Stimulated activated CD8-positive, alpha-beta memory T cell treated with anti-CD3 and anti-CD28 coated beads, Interleukin-7, amount 100 ng/mL, for 48 hours (primary cell): ENCODE results near the gene PRR15.
"Not testable (repeated sequence)": the region's sequence is repeated elsewhere in the genome, so short reads cannot be mapped to it uniquely, and the experiment has no call there.

Source experiments
- DNase-seq, 2 donors: peaks; one replicate each; pipeline ENCODE4 v3.0.0-alpha.2; 2020; ENCODE audit warnings: low read depth in 1 of 2; ENCODE audit errors: extremely low read depth in 1 of 2

PRR15 gene, protein sequence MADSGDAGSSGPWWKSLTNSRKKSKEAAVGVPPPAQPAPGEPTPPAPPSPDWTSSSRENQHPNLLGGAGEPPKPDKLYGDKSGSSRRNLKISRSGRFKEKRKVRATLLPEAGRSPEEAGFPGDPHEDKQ

DNA sequence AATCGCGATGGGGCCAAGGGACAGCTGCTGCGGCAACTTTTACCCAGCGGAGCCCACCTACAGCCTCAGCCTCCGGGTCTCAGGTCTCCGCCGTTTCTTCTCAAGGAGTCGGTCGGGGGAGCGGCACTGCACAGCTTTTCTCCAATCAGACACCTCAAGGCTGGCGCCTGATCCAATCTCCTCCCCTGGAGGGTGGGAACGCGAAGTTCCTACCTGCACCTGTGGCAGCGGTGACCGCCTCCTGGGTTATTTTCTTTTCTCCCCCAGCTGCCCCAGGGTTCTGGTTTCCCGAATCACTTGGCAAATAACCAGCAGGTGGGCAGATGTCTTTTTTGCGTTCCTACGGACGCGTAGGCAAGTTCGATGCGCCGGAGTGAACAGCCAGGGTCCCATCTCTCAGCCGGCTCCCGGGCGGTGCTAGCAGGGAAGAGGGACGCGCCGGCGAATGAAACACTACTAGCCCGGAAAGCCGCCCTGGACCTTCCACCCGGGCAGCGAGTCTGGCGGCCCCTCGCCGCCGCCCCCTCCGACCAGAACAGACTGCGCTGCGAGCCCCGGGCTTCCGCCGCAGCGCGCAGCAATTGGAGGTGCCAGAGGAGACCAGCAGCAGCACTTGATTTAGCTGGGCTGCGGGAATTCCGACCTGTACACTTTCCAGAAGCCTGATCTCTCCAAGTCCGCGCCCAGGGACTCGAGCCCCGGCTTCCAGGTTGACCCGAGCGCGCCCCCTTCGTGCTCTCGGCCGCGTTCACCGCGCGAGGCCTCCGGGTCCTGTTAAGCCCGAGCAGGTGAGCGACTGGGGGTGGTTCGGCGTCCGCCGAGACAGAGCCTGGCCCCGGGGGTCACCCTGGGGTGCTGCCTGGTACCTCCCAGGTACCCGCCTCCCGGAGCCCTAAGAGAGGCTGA is at the start of gene PRR15:
Gene PRR15 (plus strand): TSS at position 246 of the 906 bp plus-strand sequence. CDS start 2,495 bp downstream, outside the sequence.
- no peak for DNase-seq

DNA sequence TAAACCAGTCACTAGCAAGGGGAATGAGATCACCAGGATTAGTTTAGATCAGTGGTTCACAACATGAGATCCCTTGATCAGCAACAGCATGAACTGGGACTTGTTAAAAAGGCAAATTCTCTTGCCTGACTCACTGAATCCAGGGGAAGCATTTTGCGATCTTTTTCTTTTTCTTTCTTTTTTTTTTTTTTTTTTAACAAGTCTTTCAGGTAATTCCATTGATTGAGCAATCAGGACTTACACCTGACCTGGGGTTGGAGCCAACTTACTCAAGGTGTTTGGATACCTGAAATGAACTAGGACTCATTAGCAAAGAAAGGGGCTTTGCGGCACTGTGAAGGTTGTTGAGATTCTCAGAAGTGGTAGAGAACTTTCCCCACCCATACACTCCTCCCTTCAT is 47.1 kb upstream of the PRR15 start:
- DNase-seq: no peak

DNA sequence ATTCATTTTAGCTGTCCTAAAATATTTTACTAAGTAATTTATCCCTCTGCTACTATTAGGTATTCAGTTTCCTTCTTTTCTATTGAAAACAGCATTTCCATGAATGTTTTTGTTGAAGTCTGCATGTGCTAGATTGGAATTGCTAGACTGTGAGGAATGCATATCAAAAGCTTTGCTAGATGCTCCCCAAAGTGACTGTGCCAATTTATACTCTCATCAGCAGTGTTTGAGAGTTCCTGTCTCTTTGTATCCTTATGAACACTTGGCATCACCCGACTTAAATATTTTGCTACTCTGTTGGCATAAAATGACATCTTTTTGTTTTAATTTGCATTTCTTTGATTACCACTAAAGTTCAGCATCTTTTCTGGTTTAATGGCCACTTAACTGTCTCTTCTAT is 45.0 kb upstream of the PRR15 start:
- no peak for DNase-seq

DNA sequence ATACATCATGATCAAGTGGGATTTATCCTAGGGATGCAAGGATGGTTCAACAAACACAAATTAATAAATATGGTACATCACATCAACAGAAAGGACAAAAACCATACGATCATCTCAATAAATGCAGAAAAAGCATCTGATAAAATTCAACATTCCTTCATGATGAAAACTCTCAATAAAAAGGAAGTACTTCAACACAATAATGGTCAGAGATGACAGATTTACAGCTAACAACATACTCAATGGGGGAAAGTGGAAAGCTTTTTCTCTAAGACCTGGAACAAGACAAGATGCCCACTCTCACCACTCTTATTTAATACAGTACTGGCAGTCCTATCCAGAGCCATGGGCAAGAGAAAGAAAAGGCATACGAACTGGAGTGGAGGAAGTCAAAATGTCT is 39.9 kb upstream of the PRR15 start:
- DNase-seq: no peak

DNA sequence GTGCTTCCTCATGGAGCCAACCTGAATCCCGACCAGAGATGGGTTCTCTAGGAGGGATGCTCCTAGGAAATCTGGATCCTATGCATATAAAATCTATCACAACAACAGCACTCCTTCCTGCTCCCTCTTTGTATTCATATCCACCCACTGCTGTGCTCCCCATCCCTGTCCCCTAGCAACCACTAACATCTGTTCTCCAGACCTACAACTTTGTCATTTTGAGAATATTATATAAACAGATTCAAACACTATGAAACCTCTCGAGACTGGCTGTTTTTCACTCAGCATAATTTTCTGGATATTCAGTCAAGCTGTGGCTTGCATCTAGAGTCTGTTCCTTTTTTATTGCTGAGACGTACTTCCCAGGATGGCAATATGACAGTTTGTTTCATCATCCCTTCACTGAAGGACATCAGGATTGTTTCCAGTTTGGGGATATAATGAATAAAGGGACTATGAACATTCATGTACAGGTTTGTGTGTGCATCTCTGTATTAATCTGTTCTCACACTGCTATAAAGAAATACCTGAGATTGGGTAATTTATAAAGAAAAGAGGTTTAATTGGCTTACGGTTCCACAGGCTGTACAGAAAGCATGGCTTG is 36.0 kb upstream of the PRR15 start:
- DNase-seq: no peak

DNA sequence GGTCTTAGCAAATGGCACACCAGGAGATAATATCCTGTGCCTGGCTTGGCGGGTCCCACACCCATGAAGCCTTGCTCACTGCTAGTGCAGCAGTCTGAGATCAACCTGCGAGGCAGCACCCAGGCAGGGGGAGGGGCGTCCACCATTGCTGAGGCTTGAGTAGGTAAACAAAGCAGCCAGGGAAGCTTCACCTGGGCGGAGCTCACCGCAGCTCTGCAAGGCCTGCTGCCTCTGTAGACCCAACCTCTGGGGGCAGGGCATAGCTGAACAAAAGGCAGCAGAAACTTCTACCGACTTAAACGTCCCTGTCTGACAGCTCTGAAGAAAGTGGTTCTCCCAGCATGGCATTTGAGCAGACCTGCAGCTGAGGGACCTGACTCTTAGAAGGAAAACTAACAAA is 35.1 kb upstream of the PRR15 start:
- not testable (repeated sequence) for DNase-seq

DNA sequence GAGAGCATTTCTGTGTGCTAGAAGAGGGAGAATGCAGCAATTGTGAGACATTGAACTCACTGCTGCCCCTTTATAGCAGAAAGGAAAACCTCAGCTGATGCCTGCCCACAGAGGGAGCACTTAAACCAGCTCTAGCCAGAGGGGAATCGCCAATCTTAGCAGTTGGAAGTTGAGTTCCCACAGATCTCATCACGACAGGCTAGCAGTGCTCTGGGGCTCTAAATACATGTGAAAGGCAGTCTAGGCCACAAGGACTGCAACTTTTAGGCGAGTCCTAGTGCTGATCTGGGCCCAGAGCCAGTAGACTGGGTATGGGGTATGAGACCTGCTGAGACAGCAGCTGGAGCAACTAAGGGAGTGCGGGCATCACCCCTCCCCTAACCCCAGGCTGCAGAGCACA is 25.2 kb upstream of the PRR15 start:
- no peak for DNase-seq

DNA sequence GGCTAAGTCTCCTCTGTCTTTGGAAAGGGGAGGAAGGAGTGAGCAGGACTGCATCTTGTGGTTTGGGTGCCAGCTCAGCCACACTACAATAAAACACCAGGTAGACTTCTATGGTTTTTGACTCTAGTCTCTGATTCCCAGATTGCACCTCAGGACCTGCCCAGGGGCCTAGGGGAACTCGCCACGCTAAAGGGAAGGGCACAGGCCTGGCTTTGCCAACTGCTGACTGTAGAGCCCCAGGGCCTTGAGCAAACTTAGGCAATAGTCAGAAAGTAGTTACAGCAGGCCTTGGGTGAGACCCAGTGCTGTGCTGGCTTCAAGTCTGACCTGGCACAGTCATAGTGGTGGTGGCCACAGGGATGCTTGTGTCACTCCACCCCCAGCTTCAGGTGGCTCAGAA is 24.2 kb upstream of the PRR15 start:
- DNase-seq: no peak

DNA sequence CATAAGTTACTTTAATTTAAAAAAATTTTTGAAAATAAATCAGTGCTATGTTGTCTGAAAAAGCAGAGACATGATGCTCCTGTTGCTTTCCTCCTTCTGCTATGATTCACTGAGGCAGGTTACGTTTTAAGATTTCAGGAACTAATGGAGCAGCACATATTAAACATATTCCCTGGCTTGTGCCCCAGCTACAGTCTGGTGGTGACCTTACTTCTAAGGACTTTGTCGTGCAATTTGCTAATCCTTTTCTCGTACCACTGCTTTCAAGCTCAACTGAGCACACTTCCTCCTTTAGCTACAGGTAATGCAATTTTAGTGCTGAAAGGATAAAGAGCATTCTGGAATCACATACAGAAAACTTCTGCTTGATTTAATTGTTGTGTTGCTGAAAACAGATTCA is 16.2 kb upstream of the PRR15 start:
- DNase-seq: no peak

DNA sequence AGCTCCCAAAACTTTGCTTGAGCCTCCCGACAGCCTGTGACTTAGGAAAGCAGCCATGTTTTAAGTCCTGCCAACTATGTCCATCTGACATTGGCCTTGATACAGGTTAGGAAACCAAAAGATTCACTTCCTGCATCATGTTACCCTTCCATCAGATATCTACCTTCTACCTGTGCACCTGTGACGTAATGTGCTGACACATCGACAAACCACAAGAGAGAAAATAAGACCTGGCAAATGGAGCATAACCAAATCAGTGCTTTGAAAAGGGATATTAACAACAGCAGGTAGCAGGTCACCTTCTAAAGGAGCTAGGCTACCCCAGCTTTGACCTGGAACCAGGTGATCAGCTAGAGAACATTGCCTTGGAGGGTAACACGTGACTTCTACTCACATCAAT is 14.8 kb upstream of the PRR15 start:
- DNase-seq: no peak

DNA sequence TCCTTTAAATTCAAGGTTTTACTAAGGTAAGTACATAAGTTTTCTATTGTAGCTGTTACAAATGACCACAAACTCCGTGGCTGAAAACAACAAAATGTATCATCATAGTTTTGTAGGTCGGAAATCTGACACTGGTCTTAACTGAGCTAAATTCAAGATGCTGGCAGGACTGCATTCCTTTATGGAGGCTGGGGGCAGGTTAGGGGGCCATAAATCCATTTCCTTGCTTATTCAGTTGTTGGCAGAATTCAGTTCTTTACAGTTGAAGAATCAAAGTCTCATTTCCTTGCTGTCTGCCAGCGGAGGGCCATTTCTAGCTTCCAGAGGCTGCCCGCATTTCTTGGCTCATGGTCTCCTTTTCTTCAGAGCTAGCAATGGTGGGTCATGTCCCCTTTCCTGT is 11.2 kb upstream of the PRR15 start:
- DNase-seq: no peak

DNA sequence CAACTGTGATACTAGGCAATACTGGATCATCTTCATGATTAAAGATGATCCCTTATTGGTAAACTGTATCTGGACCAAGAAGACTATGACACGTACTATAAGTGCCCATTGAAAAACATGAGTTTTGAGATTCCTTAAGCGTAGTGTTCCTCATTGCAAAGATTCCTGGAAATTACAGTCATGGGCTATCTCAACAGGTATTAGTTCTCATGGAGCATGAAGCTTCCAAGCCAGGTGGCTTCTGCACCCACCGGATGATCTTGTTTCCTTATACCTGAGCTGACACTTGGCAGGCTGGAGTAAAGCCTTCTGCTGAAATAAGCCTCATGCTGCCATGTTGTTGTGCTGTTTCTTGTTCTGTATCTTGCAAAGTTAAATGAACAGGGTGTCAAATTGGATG is 8.6 kb upstream of the PRR15 start:
- DNase-seq: no peak

DNA sequence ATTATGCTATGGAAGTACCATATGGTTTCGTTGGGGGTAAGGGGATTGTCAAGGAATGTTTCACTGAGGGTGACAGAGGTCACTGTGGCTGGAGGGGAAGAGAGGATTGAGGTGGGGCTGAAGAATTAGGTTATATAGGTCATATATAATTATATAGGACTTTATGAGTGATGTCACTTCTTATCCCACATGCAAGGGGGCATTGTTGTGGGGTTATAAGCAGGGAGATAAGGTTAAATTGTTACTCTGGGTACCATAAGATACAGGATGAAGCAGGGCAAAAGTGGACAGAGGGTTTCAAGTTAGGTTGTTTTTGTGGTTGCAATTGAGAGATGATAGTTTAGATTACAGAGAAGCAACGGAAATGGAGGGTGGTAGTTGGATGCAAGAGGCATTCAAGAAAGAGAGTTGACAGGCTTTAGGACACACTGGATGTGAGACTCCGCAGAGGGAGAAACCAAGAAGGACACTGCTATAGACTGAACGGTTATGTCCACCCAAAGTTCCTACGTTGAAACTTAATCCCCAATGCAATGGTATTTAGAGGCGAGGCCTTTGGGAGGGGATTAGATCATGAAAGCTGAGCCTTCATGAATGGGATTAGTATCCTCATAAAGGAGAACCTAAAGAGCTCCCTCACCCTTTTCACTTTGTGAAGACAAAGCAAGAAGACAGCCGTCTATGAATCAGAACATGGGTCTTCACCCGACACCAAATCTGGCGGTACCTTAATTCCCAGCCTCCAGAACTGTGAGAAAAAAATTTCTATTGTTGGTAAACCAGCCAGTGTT is 7.0 kb upstream of the PRR15 start:
- DNase-seq: no peak

DNA sequence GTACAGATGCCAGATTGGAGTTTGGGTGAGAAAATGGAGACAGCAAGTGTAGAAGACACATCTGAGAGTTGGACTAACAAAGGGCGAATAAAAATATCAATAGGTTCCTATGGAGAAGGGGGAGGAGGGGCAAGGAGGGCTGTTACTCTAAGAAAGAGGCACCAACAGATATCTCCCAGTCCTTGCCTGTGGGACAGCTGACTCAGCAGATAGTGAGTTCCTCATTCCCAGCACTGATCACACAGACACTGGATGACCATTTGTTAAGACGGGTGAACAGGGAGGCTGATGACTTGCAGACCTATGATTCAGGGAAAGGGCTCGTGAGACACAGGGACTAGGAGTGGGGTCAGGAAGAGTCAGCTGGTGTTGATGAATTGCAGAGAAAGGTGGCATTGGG is 5.7 kb upstream of the PRR15 start:
- no peak for DNase-seq

DNA sequence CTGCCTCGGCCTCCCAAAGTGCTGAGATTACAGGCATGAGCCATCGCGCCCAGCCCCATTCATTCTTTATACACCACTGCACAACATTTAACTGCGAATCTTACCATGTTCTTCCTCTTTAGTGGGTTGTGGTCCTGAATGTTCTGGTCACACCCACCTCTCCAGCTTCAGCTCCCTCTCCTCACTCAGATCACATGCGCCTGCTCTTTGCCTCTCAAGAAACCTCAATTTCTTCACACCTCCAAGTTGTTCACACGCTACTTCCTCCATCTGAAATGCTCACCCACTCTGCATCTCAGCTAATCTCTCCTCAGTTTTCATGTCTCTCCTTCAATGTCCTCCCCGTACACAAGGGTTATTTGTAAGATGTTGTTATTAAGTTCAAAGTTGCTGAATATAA is 2.4 kb upstream of the PRR15 start:
- DNase-seq: no peak

DNA sequence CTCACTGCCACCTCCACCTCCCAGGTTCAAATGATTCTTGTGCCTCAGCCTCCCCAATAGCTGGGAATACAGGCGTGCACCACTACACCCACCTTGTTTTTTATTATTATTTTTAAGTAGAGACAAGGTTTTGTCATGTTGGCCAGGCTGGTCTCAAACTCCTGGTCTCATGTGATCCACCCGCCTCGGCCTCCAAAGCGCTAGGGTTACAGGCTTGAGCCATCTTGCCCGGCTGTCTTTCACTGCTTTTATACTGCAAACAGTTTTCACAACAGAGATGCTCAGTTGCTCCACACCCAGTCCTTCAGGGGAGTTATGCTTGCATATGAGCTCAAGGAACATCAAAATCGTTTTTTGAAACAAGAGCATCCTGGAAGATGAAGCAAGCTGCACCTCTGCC is 1.3 kb upstream of the PRR15 start:
- DNase-seq: no peak

DNA sequence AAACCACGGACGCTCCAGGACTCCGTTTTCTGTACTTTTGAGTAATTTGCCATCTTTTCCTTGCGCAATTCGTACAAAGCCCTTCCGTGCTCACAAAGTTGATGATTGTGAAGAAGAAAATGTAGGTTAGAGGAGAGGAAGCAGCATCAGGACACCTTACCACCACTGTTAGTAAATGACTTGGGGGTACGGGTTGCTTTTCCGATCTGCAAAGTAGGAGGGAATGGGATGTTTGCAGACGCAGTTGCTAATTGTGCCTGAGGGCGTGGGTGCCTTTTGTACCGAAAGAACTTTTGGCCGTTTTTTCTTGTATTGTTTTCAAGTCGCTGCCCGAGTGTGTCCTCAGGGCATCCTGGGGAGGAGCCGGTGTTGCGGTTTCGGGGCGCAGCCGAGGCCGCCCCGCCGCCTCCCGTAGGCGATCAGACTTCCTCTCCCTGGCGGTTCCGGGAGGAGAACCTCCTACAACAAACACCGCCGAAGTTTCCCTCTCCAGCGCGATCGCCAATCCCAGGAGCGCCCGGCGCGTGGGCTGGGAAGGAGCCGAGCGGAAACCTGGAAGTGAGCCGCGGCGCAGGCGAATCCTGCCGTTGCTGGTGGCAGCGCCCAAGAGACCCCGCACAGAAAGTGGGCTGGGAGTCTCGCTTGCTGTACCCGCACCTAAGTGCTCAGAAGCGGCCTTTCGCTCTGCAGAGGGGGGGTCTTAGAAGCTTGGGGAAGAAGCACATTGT is 1.0 kb downstream of the PRR15 start:
- no peak for DNase-seq

DNA sequence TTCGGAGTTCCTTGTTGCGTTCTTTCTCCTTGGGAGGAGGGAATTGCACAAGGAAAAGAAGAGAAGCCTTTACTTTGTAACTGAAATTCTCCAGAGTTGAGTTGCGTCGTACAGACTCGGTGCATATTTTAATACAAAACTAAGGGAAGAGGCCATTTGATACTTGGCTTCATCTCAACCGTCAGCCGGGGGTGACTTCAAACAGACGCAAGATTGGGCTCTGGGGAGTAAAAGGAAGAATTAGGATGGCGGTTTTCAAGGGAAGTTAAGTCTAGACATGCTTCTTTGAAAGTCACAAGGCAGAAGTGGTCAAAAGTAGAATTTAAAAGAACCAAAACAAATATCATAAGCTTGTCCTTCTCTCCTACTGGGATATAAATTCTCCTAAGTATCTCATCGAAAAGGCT is 1.6 kb downstream of the PRR15 start:
- DNase-seq: no peak

DNA sequence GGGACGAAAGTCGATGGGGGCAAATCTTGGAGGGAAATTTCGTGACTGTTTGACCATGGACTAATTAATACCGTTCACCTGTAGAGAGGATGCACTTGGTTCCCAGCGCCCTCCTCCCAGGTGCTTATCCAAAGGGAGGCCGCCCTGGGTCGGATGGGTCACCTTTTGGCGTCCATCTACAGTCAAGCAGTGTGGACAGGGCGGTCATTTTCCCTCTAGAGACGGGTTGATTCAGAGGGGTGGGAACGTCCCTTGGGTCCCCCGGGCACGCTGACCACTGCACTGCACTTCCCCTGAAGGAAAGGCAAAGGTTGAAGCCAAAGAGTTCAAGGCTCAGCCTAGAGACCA is 2.0 kb downstream of the PRR15 start:
- no peak for DNase-seq

DNA sequence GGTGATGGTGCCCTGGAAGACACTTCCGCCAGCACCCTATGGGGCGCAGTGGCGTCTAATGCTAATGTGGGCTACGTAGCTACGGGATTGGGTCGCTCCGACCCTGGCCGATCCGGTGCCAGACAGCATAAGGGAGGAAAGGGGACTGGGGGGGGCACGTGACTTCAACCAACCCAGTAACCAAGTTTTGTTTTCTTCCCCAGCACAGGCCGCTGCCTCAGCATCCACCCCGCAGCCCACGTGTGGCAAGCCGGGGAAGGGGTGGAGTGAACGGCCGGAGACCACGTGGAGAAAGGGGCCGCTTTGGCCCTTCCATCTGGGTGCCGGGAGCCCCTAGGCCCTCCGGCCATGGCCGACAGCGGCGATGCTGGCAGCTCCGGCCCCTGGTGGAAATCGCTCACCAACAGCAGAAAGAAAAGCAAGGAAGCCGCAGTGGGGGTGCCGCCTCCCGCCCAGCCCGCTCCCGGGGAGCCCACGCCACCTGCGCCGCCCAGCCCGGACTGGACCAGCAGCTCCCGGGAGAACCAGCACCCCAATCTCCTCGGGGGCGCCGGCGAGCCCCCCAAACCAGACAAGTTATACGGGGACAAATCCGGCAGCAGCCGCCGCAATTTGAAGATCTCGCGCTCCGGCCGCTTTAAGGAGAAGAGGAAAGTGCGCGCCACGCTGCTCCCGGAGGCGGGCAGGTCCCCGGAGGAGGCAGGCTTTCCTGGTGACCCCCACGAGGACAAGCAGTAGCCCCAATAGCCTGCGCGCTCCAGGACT is 2.5 kb downstream of the PRR15 start:
- DNase-seq: no peak
